Fibroblast of lung (primary cell): Measurements from ENCODE around the gene AFTPH.

Experiments
- CTCF ChIP-seq, 2 donors: IDR thresholded peaks in 1 of 2; conservative IDR thresholded peaks in 1 of 2; 1 replicate in 1 of 2; 2 replicates in 1 of 2; pipeline ENCODE4 v1.5.1; 2011 to 2012; ENCODE audit warnings: low read length in 2 of 2, control low read depth in 1 of 2, inconsistent platforms in 1 of 2, low read depth in 1 of 2, mild to moderate bottlenecking in 1 of 2
- EZH2 ChIP-seq: IDR thresholded peaks from 2 replicates; pipeline ENCODE4 v1.5.1; 2012; ENCODE audit warnings: low read length, control low read depth, mild to moderate bottlenecking; ENCODE audit errors: missing control alignments

- no peak for TF ChIP-seq CTCF (conservative IDR thresholded peaks at IDR 0.05 in 1 of 2, IDR thresholded peaks at IDR 0.05 in 1 of 2; ENCODE audit: low read depth in 1 of 2, low read length in 2 of 2)
- no peak for TF ChIP-seq EZH2
These were observed 75.3 kb downstream of the AFTPH start for GRCh38 chr2:64599469-64599868.
